Activated naive CD8-positive, alpha-beta T cell treated with anti-CD3 and anti-CD28 coated beads, Interleukin-2, amount 50 U/mL, for 24 hours (primary cell): ENCODE measurements around the gene SRP72.

Source experiments
- ATAC-seq: fragments of 150-1000 bp; cut with Tn5 transposase; one replicate; pipeline ENCODE4 v1.10.0; 2021
- DNase-seq: peaks from one replicate; pipeline ENCODE4 v3.0.0; 2021
- H3K27ac Mint-ChIP-seq: one replicate; pipeline ENCODE4 v1.8.0; 2021; ENCODE audit warnings: mild to moderate bottlenecking, mixed read lengths
- H3K27me3 Mint-ChIP-seq: one replicate; pipeline ENCODE4 v1.8.0; 2021; ENCODE audit warnings: mixed read lengths
- H3K36me3 Mint-ChIP-seq: one replicate; pipeline ENCODE4 v1.8.0; 2021; ENCODE audit warnings: low read depth, mixed read lengths
- H3K4me1 Mint-ChIP-seq: one replicate; pipeline ENCODE4 v1.8.0; 2021; ENCODE audit warnings: mixed read lengths
- H3K4me3 Mint-ChIP-seq: one replicate; pipeline ENCODE4 v1.8.0; 2021; ENCODE audit warnings: mild to moderate bottlenecking, moderate library complexity, mixed read lengths
- H3K9me3 Mint-ChIP-seq: one replicate; pipeline ENCODE4 v1.8.0; 2021; ENCODE audit warnings: mixed read lengths

SRP72 gene

GRCh38 chr4:56480691-56481090, 13.3 kb downstream of the SRP72 start:
- peaks cover 58% of the 10 kb centered on the region for H3K36me3 Mint-ChIP-seq

GRCh38 chr4:56496241-56496640, 28.8 kb downstream of the SRP72 start:
- Mint-ChIP-seq H3K27ac (no peak overlapping the region), H3K4me1 (no peaks in the 10 kb centered on the region), H3K27me3 (no peaks in the 10 kb centered on the region), H3K9me3 (no peaks in the 10 kb centered on the region), H3K4me3 (no peak overlapping the region), H3K36me3 (peaks cover 61% of the 10 kb centered on the region)
- DNase-seq (no peak), ATAC-seq (no peak)

More at GRCh38 chr4:56480691-56481090, 13.3 kb downstream of the SRP72 start:
- Mint-ChIP-seq H3K4me3 (no peak overlapping the region), H3K9me3 (no peaks in the 10 kb centered on the region), H3K27ac (no peak overlapping the region), H3K4me1 (no peaks in the 10 kb centered on the region), H3K27me3 (no peaks in the 10 kb centered on the region)
- no peak for DNase-seq
- ATAC-seq, result no peak

DNA sequence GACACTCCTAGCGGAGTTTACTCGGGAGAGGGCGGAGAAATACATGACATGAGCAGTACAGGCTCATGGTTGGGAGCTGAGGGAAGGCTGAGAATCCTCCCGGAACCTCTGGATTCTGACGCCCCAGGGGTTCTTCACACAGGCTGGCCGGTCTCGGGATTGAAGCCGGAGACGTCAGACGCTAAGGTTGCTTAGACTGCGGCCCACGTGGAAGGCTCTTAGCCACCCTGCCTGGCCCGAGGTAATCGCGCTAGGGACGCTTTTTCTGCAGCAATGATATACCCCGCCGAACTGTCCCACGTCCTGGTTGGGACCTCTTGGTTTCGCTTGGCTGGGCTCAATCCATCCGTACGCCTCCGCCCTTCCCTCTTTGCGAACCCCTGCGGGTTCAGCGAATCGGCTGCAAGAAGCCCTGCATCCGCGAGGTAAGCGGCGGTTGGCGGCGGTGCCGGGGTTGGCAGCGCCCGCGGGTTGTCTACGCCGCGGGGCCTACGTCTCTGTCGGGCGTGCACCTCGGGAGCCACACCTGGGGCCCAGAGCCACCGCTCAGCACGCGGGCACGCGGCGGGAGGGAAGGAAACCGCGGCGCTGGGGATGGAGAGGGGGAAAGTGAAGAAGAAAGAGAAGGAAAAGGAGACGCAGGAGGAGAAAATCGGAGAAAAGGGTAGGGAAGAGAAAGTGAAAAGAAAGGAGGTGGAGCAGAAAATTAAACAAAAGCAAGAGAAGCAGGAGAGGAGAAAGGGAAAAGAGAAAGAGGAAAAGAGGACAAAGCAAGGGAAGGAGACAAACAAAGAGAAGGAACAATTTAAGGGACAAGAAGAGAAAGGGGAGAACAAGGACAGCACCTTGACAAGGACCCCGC, 38.1 kb downstream of the SRP72 start, which contains the start of gene ARL9:
TSS of gene ARL9 (plus strand) at position 523 of the 862 bp plus-strand sequence. CDS start at position 595, 72 bp downstream.
- peak within 1 kb of the TSS; percentile 87 for H3K27ac Mint-ChIP-seq

GRCh38 chr4:56511098-56511497, 43.7 kb downstream of the SRP72 start:
- peaks cover 7% of the 10 kb centered on the region for H3K27me3 Mint-ChIP-seq
- no peak overlapping the region for H3K27ac Mint-ChIP-seq
- no peaks in the 10 kb centered on the region for H3K9me3 Mint-ChIP-seq
- no peak for DNase-seq
- ATAC-seq, result no peak
- H3K36me3 Mint-ChIP-seq, result no peaks in the 10 kb centered on the region
- H3K4me1 Mint-ChIP-seq, result peaks cover 5% of the 10 kb centered on the region
- no peak overlapping the region for H3K4me3 Mint-ChIP-seq

More for the DNA sequence above, 38.1 kb downstream of the SRP72 start, which contains the start of gene ARL9:
- ATAC-seq (peak; percentile 87), DNase-seq (peak; percentile 57)
- Mint-ChIP-seq H3K9me3 (no peaks in the 10 kb centered on the region), H3K4me3 (peak within 1 kb of the TSS; percentile 80), H3K4me1 (peaks cover 15% of the 10 kb centered on the region), H3K36me3 (peaks cover 7% of the 10 kb centered on the region), H3K27me3 (peaks cover 11% of the 10 kb centered on the region)

- DNase-seq, result no peak
- Mint-ChIP-seq H3K4me1 (no peaks in the 10 kb centered on the region), H3K27me3 (no peaks in the 10 kb centered on the region), H3K36me3 (no peaks in the 10 kb centered on the region), H3K27ac (no peak overlapping the region), H3K9me3 (no peaks in the 10 kb centered on the region), H3K4me3 (no peak overlapping the region)
- no peak for ATAC-seq
Observed at GRCh38 chr4:56512166-56512565, 44.7 kb downstream of the SRP72 start.

DNA sequence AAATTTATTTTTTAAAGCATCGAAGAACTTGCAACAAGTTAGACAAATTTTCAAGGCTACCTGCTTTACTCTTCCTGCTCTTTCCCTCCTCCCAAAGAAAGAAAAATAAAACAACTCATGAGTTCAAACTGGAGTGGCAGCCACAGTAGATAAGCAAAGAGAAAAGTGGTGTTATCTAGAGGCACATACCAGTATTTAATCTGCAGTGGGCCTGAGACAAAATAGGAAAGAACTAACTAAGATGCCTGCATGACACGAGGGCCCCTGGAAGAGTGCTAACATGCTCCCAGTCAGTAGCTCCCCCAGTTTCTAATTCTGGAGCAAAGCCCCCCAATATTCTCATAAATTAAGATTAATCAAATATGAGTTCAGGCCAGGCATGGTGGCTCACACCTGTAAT, 46.1 kb downstream of the SRP72 start:
- H3K4me1 Mint-ChIP-seq, result no peaks in the 10 kb centered on the region
- no peaks in the 10 kb centered on the region for H3K9me3 Mint-ChIP-seq
- H3K27me3 Mint-ChIP-seq, result no peaks in the 10 kb centered on the region
- H3K4me3 Mint-ChIP-seq, result no peak overlapping the region
- H3K36me3 Mint-ChIP-seq, result no peaks in the 10 kb centered on the region
- no peak overlapping the region for H3K27ac Mint-ChIP-seq
- ATAC-seq, result no peak
- no peak for DNase-seq

DNA sequence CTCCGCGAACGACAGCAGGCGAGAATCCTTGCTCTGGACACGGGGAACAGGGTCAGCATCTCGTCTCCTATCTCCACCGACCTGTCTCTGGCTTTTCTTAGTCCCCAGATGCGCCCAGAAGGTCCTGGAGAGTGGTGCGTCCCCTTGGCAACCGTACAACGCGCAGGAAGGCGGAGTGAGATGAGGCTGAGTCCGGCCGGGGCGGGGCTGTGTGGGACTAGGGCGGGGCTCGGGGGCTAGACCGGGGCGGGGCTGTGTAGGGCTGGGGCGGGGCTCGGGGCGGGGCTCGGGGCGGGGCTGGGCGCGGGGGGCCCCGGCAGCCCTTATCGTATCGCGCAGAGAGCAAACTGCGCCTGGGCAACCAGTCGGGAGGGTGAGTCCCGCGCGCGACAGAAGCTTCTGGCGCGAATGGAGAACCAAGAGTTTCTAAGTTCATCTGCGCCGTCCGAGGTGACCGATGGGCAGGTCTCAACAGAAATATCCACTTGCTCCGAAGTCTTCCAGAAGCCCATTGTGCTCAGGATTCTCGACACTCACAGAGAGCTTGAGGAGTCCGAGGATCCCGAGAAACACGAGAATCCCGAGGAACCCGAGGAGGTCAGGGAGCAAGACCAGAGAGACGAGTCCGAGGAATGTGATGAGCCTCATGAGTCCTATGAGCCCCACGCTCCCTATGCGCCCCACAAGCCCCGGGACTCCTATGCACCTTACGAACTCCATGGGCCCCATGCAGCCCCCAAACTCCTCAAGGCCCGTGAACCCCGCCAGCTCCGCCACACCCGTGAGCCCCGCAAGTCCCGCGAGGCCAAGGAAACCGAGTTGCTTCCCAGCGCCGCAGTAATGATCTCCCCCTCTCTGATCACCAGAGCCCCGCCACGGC, 63.1 kb downstream of the SRP72 start:
- Mint-ChIP-seq H3K36me3 (no peaks in the 10 kb centered on the region), H3K27me3 (peaks cover 3% of the 10 kb centered on the region), H3K27ac (no peak overlapping the region), H3K9me3 (no peaks in the 10 kb centered on the region), H3K4me1 (no peaks in the 10 kb centered on the region), H3K4me3 (no peak overlapping the region)
- ATAC-seq (peak; percentile 99), DNase-seq (peak; percentile 85)

GRCh38 chr4:56531149-56531770, 63.8 kb downstream of the SRP72 start:
- DNase-seq (no peak), ATAC-seq (no peak)
- H3K9me3 Mint-ChIP-seq, result no peaks in the 10 kb centered on the region
- peaks cover 3% of the 10 kb centered on the region for H3K27me3 Mint-ChIP-seq
- H3K4me1 Mint-ChIP-seq, result no peaks in the 10 kb centered on the region
- no peaks in the 10 kb centered on the region for H3K36me3 Mint-ChIP-seq
- no peak overlapping the region for H3K27ac Mint-ChIP-seq
- H3K4me3 Mint-ChIP-seq, result no peak overlapping the region

DNA sequence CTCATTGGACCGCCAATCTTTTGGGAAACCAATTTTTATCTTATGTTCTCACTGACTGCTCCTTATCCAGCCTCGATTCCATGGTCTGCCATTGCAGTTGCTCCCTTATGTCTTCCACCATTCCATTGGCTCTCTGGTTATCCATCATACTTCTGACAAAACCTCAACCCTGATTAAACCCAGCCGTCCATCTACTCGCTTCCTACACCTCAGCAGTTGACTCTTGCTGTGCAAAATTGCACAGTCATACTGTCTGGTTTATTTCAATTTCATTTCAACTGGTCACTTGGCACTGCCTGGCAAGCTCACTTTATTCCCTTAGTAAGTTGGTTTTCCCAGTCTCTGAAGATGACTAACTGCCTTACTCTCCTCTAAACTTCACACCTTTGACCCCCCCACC, 64.4 kb downstream of the SRP72 start:
- no peak for ATAC-seq
- no peak overlapping the region for H3K27ac Mint-ChIP-seq
- no peak overlapping the region for H3K4me3 Mint-ChIP-seq
- H3K27me3 Mint-ChIP-seq, result peaks cover 3% of the 10 kb centered on the region
- no peaks in the 10 kb centered on the region for H3K9me3 Mint-ChIP-seq
- no peaks in the 10 kb centered on the region for H3K36me3 Mint-ChIP-seq
- no peaks in the 10 kb centered on the region for H3K4me1 Mint-ChIP-seq
- DNase-seq, result no peak

DNA sequence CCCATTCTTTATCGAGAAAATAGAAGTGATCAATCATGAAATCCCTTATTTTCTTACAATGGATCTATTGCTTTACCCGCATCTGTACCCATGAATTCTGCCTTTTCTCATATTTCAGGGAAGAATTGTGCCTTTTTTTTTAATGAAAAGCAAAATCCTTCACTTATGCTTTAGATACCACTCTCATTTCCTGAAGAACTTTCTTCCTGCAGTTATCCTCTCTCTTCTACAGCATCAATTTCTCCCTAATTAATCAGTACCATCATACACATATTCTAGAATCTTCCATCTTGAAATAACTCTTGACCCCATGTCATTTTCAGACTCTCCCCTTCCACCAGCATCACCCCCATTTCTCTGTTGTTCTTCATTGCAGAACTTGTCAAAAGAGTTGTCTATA, 64.8 kb downstream of the SRP72 start:
- Mint-ChIP-seq H3K36me3 (no peaks in the 10 kb centered on the region), H3K4me1 (no peaks in the 10 kb centered on the region), H3K9me3 (no peaks in the 10 kb centered on the region), H3K27me3 (peaks cover 5% of the 10 kb centered on the region), H3K4me3 (no peak overlapping the region), H3K27ac (no peak overlapping the region)
- ATAC-seq (no peak), DNase-seq (no peak)

DNA sequence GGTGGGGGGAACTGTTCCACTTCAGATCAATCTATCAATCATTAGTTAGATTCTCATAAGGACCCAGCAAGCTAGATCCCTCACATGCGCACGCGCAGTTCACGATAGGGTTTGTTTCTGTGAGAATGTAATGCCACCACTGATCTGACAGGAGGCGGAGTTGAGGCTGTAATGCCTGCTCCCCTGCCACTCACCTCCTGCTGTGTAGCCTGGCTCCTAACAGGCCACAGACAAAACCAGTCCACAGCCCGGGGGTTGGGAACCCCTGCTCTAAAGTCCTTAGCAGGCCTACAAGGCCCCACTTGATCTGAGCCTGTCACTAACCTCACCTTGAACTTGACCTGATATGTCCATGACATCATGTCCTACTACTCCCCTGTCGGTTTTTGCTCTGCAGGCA, 68.5 kb downstream of the SRP72 start:
- Mint-ChIP-seq H3K9me3 (no peaks in the 10 kb centered on the region), H3K4me1 (no peaks in the 10 kb centered on the region), H3K4me3 (no peak overlapping the region), H3K27me3 (peaks cover 8% of the 10 kb centered on the region), H3K27ac (no peak overlapping the region), H3K36me3 (no peaks in the 10 kb centered on the region)
- DNase-seq (no peak), ATAC-seq (no peak)

- Mint-ChIP-seq H3K4me3 (no peak overlapping the region), H3K4me1 (no peaks in the 10 kb centered on the region), H3K27ac (no peak overlapping the region), H3K27me3 (peaks cover 10% of the 10 kb centered on the region), H3K9me3 (no peaks in the 10 kb centered on the region), H3K36me3 (no peaks in the 10 kb centered on the region)
- DNase-seq (no peak), ATAC-seq (no peak)
Observed at GRCh38 chr4:56537147-56537546, 69.7 kb downstream of the SRP72 start.

DNA sequence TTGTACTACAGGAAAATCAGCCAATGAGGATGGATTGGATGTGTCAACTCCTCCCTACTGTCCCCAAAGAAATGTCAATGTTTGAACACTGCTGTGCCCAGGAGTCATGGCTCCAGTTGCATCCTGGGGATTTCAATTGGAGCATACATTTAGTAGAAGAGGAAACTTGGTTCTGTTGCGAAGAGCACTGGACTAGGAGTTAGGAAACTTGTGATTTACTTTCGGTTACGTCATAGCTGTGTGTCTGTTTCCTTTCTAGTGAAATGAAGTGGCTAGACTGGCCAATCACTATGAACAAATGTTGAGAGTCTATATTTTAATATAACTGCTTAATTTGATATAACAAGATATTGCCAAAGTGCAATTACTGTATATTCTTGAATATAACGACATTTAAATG, 73.4 kb downstream of the SRP72 start:
- DNase-seq, result no peak
- Mint-ChIP-seq H3K27ac (no peak overlapping the region), H3K27me3 (peaks cover 13% of the 10 kb centered on the region)

DNA sequence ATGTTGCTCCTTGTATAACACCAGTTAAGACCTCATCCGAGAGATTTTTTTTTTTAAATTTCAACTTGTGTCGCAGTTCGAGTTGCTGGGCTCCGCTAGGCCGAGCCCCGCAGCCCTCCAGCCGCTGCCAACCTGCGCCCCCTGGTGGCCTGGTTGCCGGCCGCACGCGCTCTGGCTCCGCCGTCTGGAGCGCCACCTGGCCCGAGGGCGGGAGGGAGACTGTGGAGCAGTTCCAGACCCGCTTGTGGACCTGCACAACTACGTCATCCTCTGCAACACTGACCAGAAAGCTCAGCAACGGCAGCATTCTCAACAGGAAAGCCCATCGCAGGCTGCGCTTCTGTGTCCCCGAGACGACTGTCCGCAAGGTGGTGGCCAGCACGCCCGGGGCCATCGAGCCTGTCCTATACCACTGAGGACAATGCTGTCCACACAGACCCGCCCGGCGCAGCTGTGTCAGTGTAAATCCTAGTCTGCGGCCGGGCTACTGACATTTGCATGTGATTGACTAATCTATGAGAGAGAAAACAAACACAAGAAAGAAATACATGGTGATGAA, 77.2 kb downstream of the SRP72 start:
- ATAC-seq (peak; percentile 99), DNase-seq (peak; percentile 95)
- peaks cover 11% of the 10 kb centered on the region for H3K27me3 Mint-ChIP-seq
- H3K27ac Mint-ChIP-seq, result no peak overlapping the region
- H3K36me3 Mint-ChIP-seq, result no peaks in the 10 kb centered on the region
- peak overlapping the region; percentile 55 for H3K4me3 Mint-ChIP-seq
- H3K9me3 Mint-ChIP-seq, result no peaks in the 10 kb centered on the region
- peaks cover 21% of the 10 kb centered on the region for H3K4me1 Mint-ChIP-seq

More for the DNA sequence above, 73.4 kb downstream of the SRP72 start:
- Mint-ChIP-seq H3K36me3 (no peaks in the 10 kb centered on the region), H3K4me3 (no peak overlapping the region), H3K9me3 (no peaks in the 10 kb centered on the region), H3K4me1 (peaks cover 16% of the 10 kb centered on the region)
- ATAC-seq, result no peak
